GM12873 (cell line): ENCODE data around the gene NEO1.

ENCODE experiments used
- CTCF ChIP-seq: IDR thresholded peaks from 2 replicates; pipeline ENCODE4 v1.5.1; 2012; ENCODE audit warnings: low read depth, mild to moderate bottlenecking, moderate library complexity, low read length, control low read depth; ENCODE audit not compliant: insufficient read depth; ENCODE audit errors: missing control alignments

NEO1 gene

GRCh38 chr15:73105064-73105463 lies 52.8 kb downstream of the NEO1 start:
- TF ChIP-seq CTCF = no peak

GRCh38 chr15:73108676-73109075 lies 56.4 kb downstream of the NEO1 start:
- no peak for TF ChIP-seq CTCF

GRCh38 chr15:73109765-73110164 lies 57.5 kb downstream of the NEO1 start:
- TF ChIP-seq CTCF = no peak

GRCh38 chr15:73110201-73110600 lies 57.9 kb downstream of the NEO1 start:
- TF ChIP-seq CTCF = no peak

GRCh38 chr15:73114064-73114463 lies 61.8 kb downstream of the NEO1 start:
- TF ChIP-seq CTCF = no peak

- TF ChIP-seq CTCF = no peak
Observed at GRCh38 chr15:73116164-73116563, 63.9 kb downstream of the NEO1 start.

GRCh38 chr15:73118055-73118454 lies 65.8 kb downstream of the NEO1 start:
- no peak for TF ChIP-seq CTCF
